Measurements from ENCODE around the gene MTCH2. TPM values are rescaled to one million over a fixed set of nuclear protein-coding genes. Genes with fewer than 3 reads are reported as not detected.
"Not testable (repeated sequence)": the region's sequence is repeated elsewhere in the genome, so short reads cannot be mapped to it uniquely, and the experiment has no call there.

Gene MTCH2
- total RNA-seq, 1 donor from 2014 or later: 55.9 TPM

GRCh38 chr11:47649276-47649675 lies 6.9 kb upstream of the MTCH2 start:
- no peaks in the 10 kb centered on the region for H3K36me3 ChIP-seq
- intact Hi-C loops (cut with DNase I): loop anchor here (10.0 kb wide), 2 partner anchors 196 to 464 kb away; partner anchors contain the start of genes NUP160 and PACSIN3

GRCh38 chr11:47646019-47646418 lies 3.7 kb upstream of the MTCH2 start:
- no peak for DNase-seq (ENCODE audit: low spot score in 2 of 2)
- Histone ChIP-seq H3K36me3 (no peaks in the 10 kb centered on the region), H3K4me3 (no peak overlapping the region), H3K27ac (no peak overlapping the region), H3K9me3 (no peaks in the 10 kb centered on the region), H3K27me3 (no peaks in the 10 kb centered on the region), H3K4me1 (peaks cover 2 to 8% of the 10 kb centered on the region in 2 donors)
- intact Hi-C loops (cut with DNase I): loop anchor here (10.0 kb wide), 2 partner anchors 199 to 461 kb away; partner anchors contain the start of genes NUP160 and PACSIN3
- TF ChIP-seq CTCF (IDR thresholded peaks at IDR 0.05): no peak

More at GRCh38 chr11:47649276-47649675, 6.9 kb upstream of the MTCH2 start:
- H3K9me3 ChIP-seq: no peaks in the 10 kb centered on the region
- no peak for TF ChIP-seq CTCF (IDR thresholded peaks at IDR 0.05)
- no peak overlapping the region for H3K27ac ChIP-seq
- no peak for DNase-seq (ENCODE audit: low spot score in 2 of 2)
- H3K4me3 ChIP-seq: no peak overlapping the region
- H3K4me1 ChIP-seq: no peaks in the 10 kb centered on the region
- no peaks in the 10 kb centered on the region for H3K27me3 ChIP-seq

DNA sequence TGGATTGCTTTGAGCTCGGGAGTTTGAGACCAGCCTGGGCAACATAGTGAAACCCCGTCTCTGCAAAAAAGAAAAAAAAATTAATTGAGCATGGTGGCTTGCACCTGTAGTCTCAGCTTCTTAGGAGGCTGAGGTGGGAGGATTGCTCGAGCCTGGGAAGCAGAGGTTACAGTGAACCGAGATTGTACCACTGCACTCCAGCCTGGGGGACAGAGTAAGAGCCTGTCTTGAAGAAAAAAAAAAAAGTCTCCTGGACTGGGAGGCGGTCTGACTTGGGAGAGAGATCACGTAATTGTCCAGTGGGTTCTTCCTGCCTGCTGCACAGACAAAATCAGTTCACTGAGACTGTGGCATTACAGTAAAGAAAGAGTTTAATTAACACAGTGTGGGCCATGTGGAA lies 3.1 kb upstream of the MTCH2 start:
- Histone ChIP-seq H3K36me3 (no peaks in the 10 kb centered on the region), H3K4me3 (no peak overlapping the region), H3K4me1 (peaks cover 2 to 13% of the 10 kb centered on the region in 2 donors), H3K27me3 (no peaks in the 10 kb centered on the region), H3K27ac (no peak overlapping the region), H3K9me3 (no peaks in the 10 kb centered on the region)
- no peak for DNase-seq (ENCODE audit: low spot score in 2 of 2)
- no peak for TF ChIP-seq CTCF (IDR thresholded peaks at IDR 0.05)
- intact Hi-C loops (cut with DNase I): loop anchor here (10.0 kb wide), 2 partner anchors 199 to 461 kb away; partner anchors contain the start of genes NUP160 and PACSIN3

GRCh38 chr11:47641600-47642098 lies 710 bp downstream of the MTCH2 start:
- intact Hi-C loops (cut with DNase I): loop anchor here (1.0 to 10.0 kb wide), 6 partner anchors 63 to 457 kb away; partner anchors contain the start of genes AGBL2, FNBP4, KBTBD4 and NDUFS3
- peak overlapping the region; percentile 85 to 94 for H3K27ac ChIP-seq
- peaks cover 0 to 9% of the 10 kb centered on the region in 2 donors for H3K36me3 ChIP-seq
- peak in 1 of 2 donors; percentile 30 for DNase-seq (ENCODE audit: low spot score in 2 of 2)
- TF ChIP-seq CTCF (IDR thresholded peaks at IDR 0.05): no peak
- peaks cover 2 to 13% of the 10 kb centered on the region in 2 donors for H3K4me1 ChIP-seq
- no peaks in the 10 kb centered on the region for H3K27me3 ChIP-seq
- no peaks in the 10 kb centered on the region for H3K9me3 ChIP-seq
- H3K4me3 ChIP-seq: peak overlapping the region; percentile 69 to 77

GRCh38 chr11:47640506-47640905 lies 1.9 kb downstream of the MTCH2 start:
- not testable (repeated sequence) for H3K9me3 ChIP-seq, H3K27me3 ChIP-seq
- peak in 1 of 2 donors; percentile 56 for DNase-seq (ENCODE audit: low spot score in 2 of 2)
- peak overlapping the region in 1 of 2 donors; percentile 32 for H3K27ac ChIP-seq
- intact Hi-C loops (cut with DNase I): loop anchor here (10.0 kb wide), 2 partner anchors 204 to 456 kb away; partner anchors contain the start of genes NUP160 and PACSIN3
- H3K4me3 ChIP-seq: peak overlapping the region in 1 of 2 donors; percentile 8
- peaks cover 2 to 13% of the 10 kb centered on the region in 2 donors for H3K4me1 ChIP-seq
- H3K36me3 ChIP-seq: peaks cover 0 to 15% of the 10 kb centered on the region in 2 donors

DNA sequence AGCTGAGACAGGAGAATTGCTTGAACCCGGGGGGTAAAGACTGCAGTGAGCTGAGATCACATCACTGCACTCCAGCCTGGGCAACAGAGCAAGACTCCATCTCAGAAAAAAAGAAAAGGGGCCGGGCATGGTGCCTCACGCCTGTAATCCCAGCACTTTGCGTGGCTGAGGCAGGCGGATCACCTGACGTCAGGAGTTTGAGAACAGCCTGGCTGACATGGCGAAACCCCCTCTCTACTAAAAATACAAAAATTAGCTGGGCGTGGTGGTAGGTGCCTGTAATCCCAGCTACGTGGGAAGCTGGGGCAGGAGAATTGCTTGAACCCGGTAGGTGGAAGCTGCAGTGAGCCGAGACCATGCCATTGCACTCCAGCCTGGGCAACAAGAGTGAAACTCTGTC lies 6.0 kb downstream of the MTCH2 start:
- DNase-seq (ENCODE audit: low spot score in 2 of 2): peak in 1 of 2 donors; percentile 27
- H3K4me3 ChIP-seq; intact Hi-C loops (cut with DNase I); H3K9me3 ChIP-seq; H3K27ac ChIP-seq; H3K4me1 ChIP-seq; H3K27me3 ChIP-seq: not testable (repeated sequence)
- H3K36me3 ChIP-seq: peaks cover 32 to 45% of the 10 kb centered on the region in 2 donors
